Measurements from ENCODE around the gene NUDT12.
A peak's percentile ranks its signal among the peaks of the same experiment; 100 is the strongest.

NUDT12 gene

GRCh38 chr5:103590221-103590620, 27.6 kb upstream of the NUDT12 start:
- no peak overlapping the region for H3K27ac ChIP-seq
- no peak for TF ChIP-seq ZFX (IDR thresholded peaks at IDR 0.05; ENCODE audit: borderline replicate concordance)
- TF ChIP-seq CTCF (IDR thresholded peaks at IDR 0.05), result no peak

- no peak for TF ChIP-seq CTCF (IDR thresholded peaks at IDR 0.05)
- no peak for TF ChIP-seq ZFX (IDR thresholded peaks at IDR 0.05; ENCODE audit: borderline replicate concordance)
Observed at GRCh38 chr5:103589776-103590175, 27.2 kb upstream of the NUDT12 start.

GRCh38 chr5:103589357-103589756, 26.8 kb upstream of the NUDT12 start:
- no peak overlapping the region for H3K27ac ChIP-seq
- TF ChIP-seq ZFX (IDR thresholded peaks at IDR 0.05; ENCODE audit: borderline replicate concordance) (no peak), CTCF (IDR thresholded peaks at IDR 0.05) (no peak)

More at GRCh38 chr5:103589776-103590175, 27.2 kb upstream of the NUDT12 start:
- no peak overlapping the region for H3K27ac ChIP-seq

- no peak overlapping the region for H3K27ac ChIP-seq
- TF ChIP-seq CTCF (IDR thresholded peaks at IDR 0.05) (peak; percentile 78), ZFX (IDR thresholded peaks at IDR 0.05; ENCODE audit: borderline replicate concordance) (no peak)
Observed at GRCh38 chr5:103587185-103587748, 24.7 kb upstream of the NUDT12 start.

- peak; percentile 79 for TF ChIP-seq CTCF (IDR thresholded peaks at IDR 0.05)
- no peak for TF ChIP-seq ZFX (IDR thresholded peaks at IDR 0.05; ENCODE audit: borderline replicate concordance)
- H3K27ac ChIP-seq, result no peak overlapping the region
Observed at GRCh38 chr5:103582364-103582763, 19.8 kb upstream of the NUDT12 start.

- TF ChIP-seq ZFX (IDR thresholded peaks at IDR 0.05; ENCODE audit: borderline replicate concordance) (no peak), CTCF (IDR thresholded peaks at IDR 0.05) (no peak)
- no peak overlapping the region for H3K27ac ChIP-seq
Observed at GRCh38 chr5:103573411-103573810, 10.8 kb upstream of the NUDT12 start.

GRCh38 chr5:103572454-103572853, 9.9 kb upstream of the NUDT12 start:
- TF ChIP-seq CTCF (IDR thresholded peaks at IDR 0.05) (no peak), ZFX (IDR thresholded peaks at IDR 0.05; ENCODE audit: borderline replicate concordance) (no peak)
- no peak overlapping the region for H3K27ac ChIP-seq
